HG03095 (cell line): ENCODE results near the gene SEMG2.

ENCODE experiments used
- ATAC-seq: cut with Tn5 transposase; IDR thresholded peaks from one replicate; pipeline ENCODE4 v1.9.1; 2021; ENCODE audit warnings: moderate library complexity; ENCODE audit not compliant: unreplicated experiment

The SEMG2 gene

GRCh38 chr20:45221076-45221475, at the start of gene SEMG2:
Gene SEMG2, plus strand, starts transcription at chr20:45221373. Its CDS starts 17 bp downstream, at chr20:45221390.
- ATAC-seq, result no peak

- no peak for ATAC-seq
Measured at GRCh38 chr20:45173522-45173921, 47.7 kb upstream of the SEMG2 start.

DNA sequence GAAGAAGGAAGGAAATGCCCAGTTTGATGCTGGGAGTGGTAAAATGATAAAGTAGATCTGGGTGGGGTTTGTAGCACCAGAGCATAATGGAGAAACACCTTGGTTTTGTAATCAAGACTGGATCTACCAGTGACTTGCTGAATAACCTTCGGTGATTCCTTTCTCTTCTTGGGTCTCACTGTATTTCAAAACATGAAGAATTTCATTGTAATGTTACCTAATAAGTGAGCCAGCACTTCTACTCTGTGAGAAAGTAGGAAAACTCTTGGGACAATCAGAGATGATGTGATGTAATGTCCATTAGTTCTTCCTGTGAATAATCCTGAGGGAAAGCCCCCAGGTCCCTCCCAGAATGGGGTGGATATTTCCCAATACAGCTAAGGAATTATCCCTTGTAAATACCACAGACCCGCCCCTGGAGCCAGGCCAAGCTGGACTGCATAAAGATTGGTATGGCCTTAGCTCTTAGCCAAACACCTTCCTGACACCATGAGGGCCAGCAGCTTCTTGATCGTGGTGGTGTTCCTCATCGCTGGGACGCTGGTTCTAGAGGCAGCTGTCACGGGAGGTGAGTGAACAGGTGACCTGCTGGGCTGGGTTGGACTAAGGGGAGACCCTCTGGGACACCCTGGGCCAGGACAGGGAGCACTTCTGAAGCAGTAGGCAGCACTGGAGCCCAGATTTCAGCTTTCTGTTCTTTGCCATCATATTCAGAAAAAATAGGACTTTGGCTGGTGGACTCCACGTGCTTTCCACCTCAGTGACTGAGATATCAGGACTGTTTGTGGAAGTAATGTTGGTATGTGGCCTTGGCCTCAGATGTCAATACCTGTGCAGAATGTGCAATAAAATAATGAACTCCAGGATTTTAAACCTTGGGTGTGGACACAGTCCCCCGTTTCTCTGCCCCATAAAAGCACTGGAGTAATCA, 46.5 kb upstream of the SEMG2 start, which contains the start of gene PI3:
PI3 (plus strand) TSS at position 469 of the 931 bp plus-strand sequence; CDS start at position 490, 21 bp downstream.
- no peak for ATAC-seq

GRCh38 chr20:45176526-45177267, 44.5 kb upstream of the SEMG2 start:
- no peak for ATAC-seq

- no peak for ATAC-seq
Measured at GRCh38 chr20:45179166-45179565, 42.0 kb upstream of the SEMG2 start.

DNA sequence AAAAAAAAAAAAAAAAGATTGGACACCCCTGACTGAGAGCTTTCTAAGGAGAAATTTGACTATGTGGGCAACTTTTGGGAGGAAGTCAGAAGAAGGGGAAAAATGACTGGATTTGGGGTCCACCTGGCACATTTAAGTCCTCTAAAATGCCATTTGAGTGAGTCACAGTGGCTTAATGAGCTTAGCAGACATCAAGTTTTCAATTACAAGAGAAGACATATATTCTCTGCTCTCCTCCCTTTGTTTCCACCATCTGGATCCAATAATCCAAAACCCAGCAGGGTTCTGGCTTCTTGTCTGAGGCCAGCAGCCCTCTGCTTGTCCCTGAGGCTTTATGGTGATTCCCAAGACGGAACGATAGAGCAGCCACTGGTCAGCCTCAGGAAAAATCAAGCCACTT, 39.5 kb upstream of the SEMG2 start:
- no peak for ATAC-seq

GRCh38 chr20:45183084-45183483, 38.1 kb upstream of the SEMG2 start:
- ATAC-seq, result no peak

DNA sequence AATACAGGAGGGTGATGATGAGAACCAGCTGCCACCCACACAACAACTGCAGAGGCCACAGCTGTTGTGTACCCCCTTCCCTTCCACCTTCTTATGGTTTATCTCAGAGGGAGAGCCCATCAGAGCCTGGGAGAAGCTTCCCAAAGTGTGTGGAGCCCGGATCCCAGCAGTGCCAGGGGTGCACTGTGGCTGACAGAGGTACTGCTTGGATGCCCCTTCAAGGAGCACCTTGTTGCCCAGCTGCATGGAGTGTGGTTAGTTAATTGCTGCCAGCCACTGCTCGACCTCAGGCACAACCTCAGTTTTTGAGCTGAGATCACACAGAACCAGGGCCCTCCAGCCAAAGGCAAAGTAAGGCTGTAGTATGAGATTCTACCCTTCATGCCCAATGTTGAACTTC, 33.5 kb upstream of the SEMG2 start:
- ATAC-seq, result no peak

GRCh38 chr20:45189067-45189609, 32.0 kb upstream of the SEMG2 start:
- no peak for ATAC-seq

GRCh38 chr20:45189861-45190260, 31.3 kb upstream of the SEMG2 start:
- ATAC-seq, result no peak

DNA sequence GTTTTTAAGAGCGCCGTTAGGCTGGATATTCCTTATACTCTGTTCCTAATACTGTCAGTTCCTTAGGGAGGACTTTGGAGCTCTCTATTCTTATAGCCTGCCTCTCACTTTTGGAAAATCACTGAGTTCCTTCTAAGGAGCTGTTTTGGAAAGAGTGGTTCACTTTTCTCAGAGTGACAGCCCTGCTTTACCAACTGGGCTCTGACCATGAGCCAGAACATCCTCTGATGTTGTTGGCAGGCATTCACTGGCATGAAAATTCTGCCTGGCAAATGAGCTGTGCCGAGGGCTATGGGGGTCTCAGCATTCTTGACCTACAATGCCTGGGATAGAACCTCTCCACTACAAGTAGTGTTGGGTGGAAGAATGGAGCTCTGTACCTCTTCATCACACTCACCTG, 29.2 kb upstream of the SEMG2 start:
- no peak for ATAC-seq

DNA sequence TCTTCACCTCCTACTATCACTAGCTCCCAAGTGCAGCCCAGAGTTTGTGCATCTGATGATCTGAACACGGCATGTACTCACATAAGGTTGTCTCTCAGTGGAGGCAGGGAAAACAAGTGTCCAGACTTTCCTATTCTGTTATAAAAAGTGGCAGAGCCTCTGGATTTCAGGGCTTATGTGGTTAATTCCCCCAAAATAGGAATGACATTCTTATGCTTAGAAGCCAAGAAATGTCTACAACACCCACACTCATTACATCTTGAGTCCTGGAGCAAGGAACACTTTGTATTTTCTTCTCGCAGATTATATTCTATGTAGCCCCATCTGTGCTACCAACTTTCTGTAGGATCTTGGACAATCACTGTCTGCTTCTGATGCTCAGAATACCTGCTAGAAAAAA, 27.8 kb upstream of the SEMG2 start:
- no peak for ATAC-seq

DNA sequence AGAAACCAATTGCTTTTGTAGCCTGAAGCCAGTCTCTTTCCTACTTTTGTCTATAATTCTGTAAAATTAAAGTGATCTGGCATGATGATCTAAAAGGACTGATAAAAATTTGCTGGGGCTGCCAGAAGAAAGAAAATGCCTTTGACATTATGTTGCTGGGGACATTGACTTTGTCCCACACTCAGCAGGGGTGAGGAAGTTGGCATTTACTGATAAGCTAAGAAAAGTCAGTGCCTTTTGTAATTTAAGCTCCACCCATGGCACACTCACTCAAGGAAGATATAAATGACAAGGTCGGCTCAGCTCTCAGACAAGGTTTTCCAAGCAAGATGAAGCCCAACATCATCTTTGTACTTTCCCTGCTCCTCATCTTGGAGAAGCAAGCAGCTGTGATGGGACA, 14.4 kb upstream of the SEMG2 start, which contains the start of gene SEMG1:
SEMG1 (plus strand) TSS at position 309 of the 400 bp plus-strand sequence; CDS start at position 330, 21 bp downstream.
- no peak for ATAC-seq

DNA sequence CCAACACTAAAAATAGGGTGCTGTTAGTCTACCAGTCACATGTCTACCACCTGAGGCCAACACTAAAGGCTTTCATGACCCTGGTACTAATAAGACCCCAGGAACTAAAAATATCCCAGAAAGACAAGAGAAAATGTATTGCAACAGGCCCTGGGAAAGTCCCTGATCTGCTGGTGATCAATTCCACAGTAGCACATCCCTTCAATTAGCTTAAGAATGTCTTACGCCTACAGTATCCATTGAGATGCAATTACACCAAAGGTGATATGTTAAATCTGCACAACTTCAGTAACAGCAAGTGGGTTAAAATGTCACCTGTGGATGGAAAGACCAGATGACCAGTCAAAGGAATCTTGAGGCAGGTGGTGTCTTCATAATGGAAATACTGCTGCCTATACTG, 11.2 kb upstream of the SEMG2 start:
- ATAC-seq, result no peak

DNA sequence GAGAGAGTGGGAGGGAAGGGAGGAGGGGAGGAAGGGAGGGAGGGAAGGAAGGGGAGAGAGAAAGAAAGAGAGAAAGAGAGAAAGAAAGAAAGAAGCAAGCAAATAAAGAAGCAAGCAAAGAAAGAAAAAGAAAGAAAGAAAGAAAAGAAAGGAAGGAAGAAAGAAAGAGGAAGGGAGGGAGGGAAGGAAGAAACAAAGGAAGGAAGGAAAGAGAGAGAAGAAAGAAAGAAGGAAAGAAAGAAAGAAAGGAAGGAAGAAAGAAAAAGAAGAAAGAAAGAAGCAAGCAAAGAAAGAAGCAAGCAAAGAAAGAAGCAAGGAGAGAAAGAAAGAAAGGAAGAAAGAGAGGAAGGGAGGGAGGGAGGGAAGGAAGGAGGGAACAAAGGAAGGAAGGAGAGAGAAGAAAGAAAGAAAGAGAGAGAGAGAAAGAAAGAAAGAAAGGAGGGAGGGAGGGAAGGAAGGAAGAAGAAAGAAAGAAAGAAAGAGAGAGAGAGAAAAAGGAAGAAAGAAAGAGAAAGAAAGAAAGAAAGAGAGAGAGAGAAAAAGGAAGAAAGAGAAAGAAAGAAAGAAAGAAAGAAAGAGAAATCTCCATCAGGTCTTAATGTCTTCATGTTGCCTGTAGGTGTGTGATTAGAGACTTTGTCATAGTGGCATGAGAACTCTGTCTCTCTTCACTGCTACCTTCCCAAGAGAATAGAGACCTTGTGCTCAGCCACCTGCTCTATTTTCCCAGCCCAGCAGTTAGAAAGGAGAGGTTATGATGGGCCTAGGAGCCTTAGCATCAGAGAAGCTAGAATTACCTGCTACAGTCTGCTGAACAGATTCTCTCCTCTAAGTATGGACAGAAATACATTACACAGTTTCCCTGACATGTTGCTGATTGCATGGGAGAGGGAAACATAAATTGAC, 9.4 kb upstream of the SEMG2 start:
- no peak for ATAC-seq

DNA sequence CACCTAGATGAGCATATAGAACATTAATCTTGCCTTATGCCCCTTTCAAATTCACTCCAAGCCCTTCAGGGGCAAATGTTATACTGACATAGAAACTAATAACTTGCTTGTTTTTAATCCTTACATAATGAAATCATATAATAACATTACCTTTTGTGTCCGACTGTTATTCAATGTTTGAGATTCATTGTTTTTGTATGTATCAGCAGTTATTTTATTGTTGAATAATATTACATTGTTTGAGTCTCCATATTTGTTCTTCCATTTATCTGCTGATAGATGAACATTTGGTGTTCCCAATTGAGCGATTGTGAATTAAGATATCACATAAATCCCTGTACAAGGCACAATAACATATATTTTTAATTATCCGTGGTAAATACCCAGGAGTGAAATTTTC, 8.3 kb upstream of the SEMG2 start:
- ATAC-seq, result no peak

GRCh38 chr20:45218124-45218523, 3.0 kb upstream of the SEMG2 start:
- no peak for ATAC-seq

GRCh38 chr20:45218636-45219035, 2.5 kb upstream of the SEMG2 start:
- ATAC-seq, result no peak

- no peak for ATAC-seq
Measured at GRCh38 chr20:45223136-45223535, 2.0 kb downstream of the SEMG2 start.

GRCh38 chr20:45226287-45226686, 5.1 kb downstream of the SEMG2 start:
- no peak for ATAC-seq
